RWPE1 (cell line): ENCODE measurements around the gene GPR158.

Experiments
- CTCF ChIA-PET: fragments of 350-600 bp; sonication (Branson Sonifier 250); formaldehyde crosslinking; extraction: SDS; loops from one replicate; lab custom pipeline; 2021; lab: Yijun Ruan, JAX
- POLR2A ChIA-PET: fragments of 400-600 bp; formaldehyde crosslinking; extraction: SDS; loops from one replicate; lab custom pipeline; 2020; ENCODE audit warnings: antibody characterized with exemption; ENCODE audit not compliant: low non-redundant PET; lab: Yijun Ruan, JAX
- DNase-seq: peaks from one replicate; pipeline ENCODE4 v3.0.0; 2012; ENCODE audit warnings: low spot score
- H3K27ac ChIP-seq: fragments of 450-650 bp; 2 replicates; pipeline ENCODE4 v1.5.1; 2017
- CTCF ChIP-seq: fragments of 450-650 bp; conservative IDR thresholded peaks from 2 replicates; pipeline ENCODE4 v1.5.1; 2017; ENCODE audit warnings: low read depth, mild to moderate bottlenecking

The GPR158 gene

GRCh38 chr10:25176421-25176968 is 1.7 kb downstream of the GPR158 start:
- POLR2A ChIA-PET, result no interaction called here
- DNase-seq, result no peak
- CTCF ChIA-PET, result no interaction called here
- no peak for TF ChIP-seq CTCF
- no peak overlapping the region for H3K27ac ChIP-seq

GRCh38 chr10:25177093-25177753 is 2.4 kb downstream of the GPR158 start:
- ChIA-PET POLR2A (no interaction called here), CTCF (no interaction called here)
- H3K27ac ChIP-seq, result no peak overlapping the region
- DNase-seq, result no peak
- no peak for TF ChIP-seq CTCF

GRCh38 chr10:25177754-25178135 is 2.9 kb downstream of the GPR158 start:
- CTCF ChIA-PET, result no interaction called here
- H3K27ac ChIP-seq, result no peak overlapping the region
- POLR2A ChIA-PET, result no interaction called here
- DNase-seq, result no peak
- no peak for TF ChIP-seq CTCF

GRCh38 chr10:25178411-25178810 is 3.6 kb downstream of the GPR158 start:
- POLR2A ChIA-PET, result no interaction called here
- DNase-seq, result no peak
- TF ChIP-seq CTCF, result no peak
- CTCF ChIA-PET, result no interaction called here
- no peak overlapping the region for H3K27ac ChIP-seq

- no peak overlapping the region for H3K27ac ChIP-seq
- no peak for DNase-seq
- ChIA-PET POLR2A (no interaction called here), CTCF (no interaction called here)
- no peak for TF ChIP-seq CTCF
Measured at GRCh38 chr10:25180801-25181200, 6.0 kb downstream of the GPR158 start.

GRCh38 chr10:25182636-25183035 is 7.8 kb downstream of the GPR158 start:
- CTCF ChIA-PET, result no interaction called here
- POLR2A ChIA-PET, result no interaction called here
- DNase-seq, result no peak
- no peak for TF ChIP-seq CTCF
- no peak overlapping the region for H3K27ac ChIP-seq
